ENCODE results near the gene OSBPL6.

GRCh38 chr2:178204977-178205376 lies 10.7 kb downstream of the OSBPL6 start:
- TF ChIP-seq CTCF (IDR thresholded peaks at IDR 0.05) = no peak
- TF ChIP-seq POLR2A (IDR thresholded peaks at IDR 0.05) = no peak
- no peak for TF ChIP-seq POLR2AphosphoS5 (IDR thresholded peaks at IDR 0.05)
- TF ChIP-seq EP300 (IDR thresholded peaks at IDR 0.05) = no peak

Data from sigmoid colon (tissue), 4 donors.